Occipital lobe (tissue), 2 donors: ENCODE results near the gene FHIT. TPM values are rescaled to one million over a fixed set of nuclear protein-coding genes. Genes with fewer than 3 reads are reported as not detected.

Source experiments
- DNase-seq: peaks from one replicate; lab custom pipeline; 2025; lab: John Stamatoyannopoulos, UW
- total RNA-seq: library from RNA; depleted of rRNA; stranded (reverse); fragments of >200 nt; gene quantifications from one replicate; pipeline ENCODE4 v1.2.3, GENCODE V29; 2014

FHIT gene
- total RNA-seq, 1 donor from 2014 or later, result 3.6 TPM

DNA sequence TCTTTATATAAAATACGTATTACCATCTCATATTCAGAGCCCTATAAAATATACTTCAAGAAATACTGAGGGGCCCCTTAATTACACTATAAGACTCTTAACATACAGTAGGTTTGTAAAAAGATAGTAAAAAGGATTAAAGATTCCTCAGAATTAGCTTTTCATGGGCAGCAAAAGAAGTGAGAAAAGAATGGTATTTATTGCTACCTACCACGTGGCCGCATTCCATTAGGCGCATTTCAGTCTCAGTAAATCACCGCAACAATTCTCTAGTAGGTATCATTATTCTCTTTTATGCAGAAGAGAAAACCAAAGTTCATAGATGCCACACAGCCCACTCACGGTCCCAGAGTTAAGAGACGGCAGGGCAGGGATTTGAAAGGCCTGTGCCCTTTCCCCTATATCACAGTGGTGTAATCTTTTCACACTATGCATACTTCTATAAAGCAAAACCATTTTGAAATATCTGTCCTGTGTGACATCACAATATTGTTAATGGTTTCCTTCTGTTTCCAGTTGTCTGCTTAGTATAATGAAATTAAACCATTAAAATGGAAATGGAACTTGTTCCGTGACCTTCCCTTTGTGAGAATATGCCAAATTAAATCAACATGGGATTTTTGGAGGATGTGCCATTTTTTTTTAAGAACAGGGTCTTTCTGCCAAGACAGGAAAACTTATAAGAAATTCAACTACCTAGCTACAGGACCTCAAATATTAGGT is 1072.2 kb downstream of the FHIT start:
- no peak for DNase-seq

DNA sequence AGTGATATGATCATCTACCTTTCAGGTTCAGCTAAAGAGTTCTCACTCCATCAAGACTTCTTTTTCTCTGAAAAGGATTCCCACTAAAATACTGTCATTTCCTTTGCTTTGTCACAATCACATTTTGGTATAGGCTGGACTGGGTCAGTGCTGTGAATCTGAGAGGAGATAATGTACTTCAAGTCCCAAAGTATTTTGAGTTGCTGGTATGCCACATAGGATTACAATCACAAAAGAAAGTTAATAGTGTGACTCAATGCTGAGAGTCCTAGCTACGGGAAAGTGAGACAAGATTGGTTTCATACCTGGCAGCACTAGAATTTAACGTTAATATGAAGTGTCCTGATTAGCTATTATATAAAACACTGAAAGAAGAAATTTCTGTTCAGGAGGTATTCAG is 1073.5 kb downstream of the FHIT start:
- DNase-seq, result no peak

DNA sequence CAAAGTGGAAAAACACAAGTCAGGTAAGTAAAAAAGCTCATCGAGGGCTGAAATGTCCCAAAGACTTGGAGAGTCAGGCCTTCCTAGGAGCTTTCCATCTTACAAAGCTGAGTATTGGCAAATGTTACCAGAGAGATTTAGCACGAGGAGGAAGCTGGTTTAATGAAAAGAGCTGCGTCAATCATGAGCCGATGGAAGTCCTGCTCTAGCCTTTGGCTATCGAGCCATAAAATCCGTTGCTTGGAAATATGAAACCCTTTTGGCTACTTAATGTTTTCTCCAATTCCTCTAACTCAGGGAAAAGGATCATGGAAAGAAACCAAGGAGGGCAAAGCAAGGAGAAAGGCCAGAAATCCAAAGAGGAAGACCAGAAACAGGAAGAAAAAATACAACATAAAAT is 1074.6 kb downstream of the FHIT start:
- DNase-seq, result no peak

- DNase-seq, result no peak
Measured at GRCh38 chr3:60175680-60176079, 1075.6 kb downstream of the FHIT start.

GRCh38 chr3:60169755-60170154 is 1081.5 kb downstream of the FHIT start:
- no peak for DNase-seq

DNA sequence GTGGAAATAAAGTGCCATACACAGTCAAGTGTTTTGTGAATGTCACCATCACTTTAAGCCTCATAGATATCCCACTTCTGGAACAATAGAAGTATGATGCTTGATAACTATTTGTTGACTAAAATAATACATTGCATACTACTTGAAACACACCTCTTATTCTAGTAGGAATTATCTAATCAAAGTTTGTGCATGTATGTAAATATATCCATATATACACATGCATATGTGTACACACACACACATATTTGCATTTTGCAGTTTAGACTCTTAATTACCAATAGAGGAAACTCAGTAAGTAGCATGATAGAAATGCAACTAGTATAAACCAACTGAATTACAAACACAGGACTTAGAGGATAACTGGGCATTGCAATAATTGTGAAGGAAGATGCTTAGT is 1084.1 kb downstream of the FHIT start:
- DNase-seq, result no peak

GRCh38 chr3:60160822-60161748 is 1090.2 kb downstream of the FHIT start:
- DNase-seq, result no peak

GRCh38 chr3:60160111-60160821 is 1091.0 kb downstream of the FHIT start:
- no peak for DNase-seq

GRCh38 chr3:60158035-60158434 is 1093.2 kb downstream of the FHIT start:
- DNase-seq, result no peak

DNA sequence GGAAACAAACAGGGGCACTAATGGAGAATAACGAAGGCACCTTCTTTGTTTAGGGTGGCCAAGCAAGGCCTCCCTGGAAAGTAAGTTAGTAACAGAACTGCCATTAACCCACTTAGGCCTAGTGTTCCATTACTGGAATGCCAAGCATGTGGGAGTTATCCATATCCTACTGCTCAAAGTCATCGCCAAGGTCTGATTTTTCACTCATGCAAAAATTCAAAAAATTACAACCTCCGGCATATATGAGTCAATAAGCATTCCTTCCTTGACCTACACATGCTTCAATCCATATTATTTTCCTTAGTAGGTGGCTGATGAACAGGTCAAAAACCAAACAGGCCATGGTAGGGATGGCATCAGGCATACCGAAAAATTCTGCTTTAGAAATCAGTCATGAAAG is 1097.2 kb downstream of the FHIT start:
- no peak for DNase-seq

DNA sequence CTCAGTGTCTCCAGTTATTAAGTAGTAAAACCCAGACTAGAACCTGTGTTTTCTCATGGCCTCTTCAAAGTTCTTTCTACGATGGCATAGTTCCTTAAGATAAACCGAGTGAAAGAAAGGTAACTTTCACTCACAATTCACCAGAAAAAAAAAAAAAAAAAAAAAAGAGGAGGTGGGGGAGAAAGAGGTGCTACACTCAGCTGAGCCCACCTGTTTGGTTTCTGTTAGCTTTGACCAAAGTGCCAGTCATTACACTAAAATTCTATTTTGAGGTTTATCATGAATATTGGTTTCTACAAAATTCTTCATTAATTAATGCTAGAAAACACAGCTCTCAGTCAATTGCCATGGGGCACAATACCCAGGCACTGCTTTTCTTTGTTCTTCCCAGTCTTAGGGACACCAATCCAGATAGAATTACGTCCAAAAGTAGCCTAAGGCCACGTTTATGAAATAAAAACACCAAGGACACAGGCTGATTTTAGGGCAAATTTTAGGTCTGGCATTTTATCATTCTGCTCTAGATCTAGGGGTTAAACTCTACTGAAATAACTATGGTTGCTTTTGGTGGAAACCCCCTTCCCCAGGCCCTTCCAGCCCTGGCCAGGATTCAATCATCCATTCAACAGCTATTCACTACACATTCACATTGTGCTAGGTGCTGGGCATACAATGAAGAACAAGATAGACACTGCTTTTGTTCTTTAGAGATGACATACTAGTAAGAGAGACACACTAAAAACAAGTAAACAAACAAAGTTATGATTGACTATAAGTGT is 1097.8 kb downstream of the FHIT start:
- no peak for DNase-seq

DNA sequence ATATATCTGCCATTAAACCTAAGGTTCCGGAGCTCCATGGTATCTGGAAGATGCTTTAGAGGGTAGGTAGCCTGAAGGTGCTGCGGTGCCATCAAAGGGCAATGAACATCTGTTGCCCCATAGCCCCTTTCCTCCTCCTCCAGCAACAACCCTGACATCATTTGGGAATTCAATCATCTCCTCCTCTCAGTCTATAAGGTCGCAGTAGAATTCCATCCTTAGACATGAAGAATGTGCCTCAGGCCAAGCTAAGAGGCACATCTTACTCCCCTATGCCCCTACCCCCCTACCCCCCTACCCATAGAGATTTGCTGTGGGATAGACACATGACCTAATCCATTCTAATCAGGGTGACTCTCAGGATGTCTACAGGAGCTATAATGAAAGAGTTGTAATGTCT is 1101.8 kb downstream of the FHIT start:
- DNase-seq, result no peak

GRCh38 chr3:60147249-60147950 is 1103.9 kb downstream of the FHIT start:
- no peak for DNase-seq

GRCh38 chr3:60146121-60146520 is 1105.1 kb downstream of the FHIT start:
- DNase-seq, result no peak

GRCh38 chr3:60144071-60144470 is 1107.2 kb downstream of the FHIT start:
- DNase-seq, result no peak

DNA sequence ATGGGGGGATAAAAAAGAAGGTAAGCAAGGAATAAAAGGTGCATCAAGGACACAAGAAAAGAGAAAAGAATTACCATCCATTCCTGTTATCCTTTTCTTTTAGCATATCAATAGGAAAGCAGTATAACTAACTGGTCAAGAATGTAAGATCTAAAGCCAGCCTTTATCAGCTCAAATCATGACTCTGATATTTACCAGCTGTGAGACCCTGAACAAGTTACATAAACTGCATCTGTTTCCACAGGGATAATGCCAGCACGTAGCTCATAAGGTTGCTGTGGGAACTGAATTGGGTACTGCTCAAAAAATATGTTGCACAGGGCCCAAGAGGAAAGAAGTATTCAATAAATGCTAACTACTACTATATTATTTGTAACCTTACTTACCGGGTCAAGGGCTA is 1109.2 kb downstream of the FHIT start:
- no peak for DNase-seq

- DNase-seq, result no peak
Measured at GRCh38 chr3:60140160-60140559, 1111.1 kb downstream of the FHIT start.

DNA sequence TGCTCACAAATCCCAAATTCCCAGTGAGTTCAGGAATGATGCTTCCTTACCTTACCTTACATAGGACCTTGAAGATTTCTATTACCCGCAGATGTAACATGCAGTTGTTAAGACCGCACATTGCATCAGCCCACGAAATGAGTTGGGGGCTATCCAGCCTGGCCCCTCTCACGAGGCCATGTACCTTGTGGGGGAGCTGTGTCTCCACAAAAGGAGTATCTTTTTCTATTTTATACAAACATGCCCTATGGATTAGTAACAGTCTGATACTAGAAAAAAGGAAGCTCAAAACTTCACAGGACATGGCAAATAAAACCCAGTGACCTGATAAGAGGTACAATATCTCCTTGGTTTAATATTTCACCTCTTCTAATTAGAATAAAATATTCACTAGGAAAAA is 1114.7 kb downstream of the FHIT start:
- no peak for DNase-seq

DNA sequence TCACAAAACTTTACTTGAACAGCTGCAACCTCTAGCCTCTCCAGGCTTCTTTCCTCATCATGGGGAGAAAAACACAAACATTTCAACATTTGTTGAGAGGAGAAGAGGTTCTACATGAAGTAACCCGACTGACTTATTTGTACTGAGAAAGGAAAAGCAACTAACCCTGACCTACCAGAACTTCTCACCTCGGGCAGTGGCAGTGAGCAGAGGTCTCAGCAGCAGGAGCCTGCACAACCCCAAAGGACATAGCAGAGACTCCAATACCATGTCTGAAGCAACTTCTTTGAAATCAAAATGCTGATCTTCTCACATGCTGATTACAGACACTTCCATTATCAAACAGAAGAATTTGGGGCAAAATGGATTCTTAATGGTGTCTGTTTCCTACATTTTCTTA is 1115.8 kb downstream of the FHIT start:
- DNase-seq, result no peak

- DNase-seq, result no peak
Measured at GRCh38 chr3:60133269-60134162, 1117.7 kb downstream of the FHIT start.
